Activated CD4-positive, alpha-beta T cell treated with anti-CD3 and anti-CD28 coated beads, Interleukin-2, amount 10 ng/mL, durations not matched to agents 7 days and 5 days (primary cell): ENCODE data around the gene GAB1. TPM values are rescaled to one million over a fixed set of nuclear protein-coding genes. Genes with fewer than 3 reads are reported as not detected.

ENCODE experiments used
- CTCF ChIA-PET: fragments of 350-600 bp; sonication (Branson Sonifier 250); formaldehyde crosslinking; loops from one replicate; lab custom pipeline; 2021; ENCODE audit warnings: antibody characterized with exemption; lab: Charles Lee
- POLR2A ChIA-PET: fragments of 350-600 bp; sonication (Branson Sonifier 250); formaldehyde crosslinking; loops from one replicate; lab custom pipeline; 2021; ENCODE audit warnings: antibody characterized with exemption; lab: Charles Lee
- DNase-seq: peaks from one replicate; pipeline ENCODE4 v3.0.0-alpha.2; 2020
- H3K27ac Mint-ChIP-seq: one replicate; pipeline ENCODE4 v1.8.0; 2021; ENCODE audit warnings: mild to moderate bottlenecking, moderate library complexity, mixed read lengths
- H3K27me3 Mint-ChIP-seq: one replicate; pipeline ENCODE4 v1.8.0; 2021; ENCODE audit warnings: mixed read lengths
- H3K36me3 Mint-ChIP-seq: one replicate; pipeline ENCODE4 v1.8.0; 2021; ENCODE audit warnings: low read depth, mixed read lengths
- H3K4me1 Mint-ChIP-seq: one replicate; pipeline ENCODE4 v1.8.0; 2021; ENCODE audit warnings: mixed read lengths
- H3K4me3 Mint-ChIP-seq: one replicate; pipeline ENCODE4 v1.8.0; 2021; ENCODE audit warnings: mild to moderate bottlenecking, moderate library complexity, mixed read lengths
- H3K9me3 Mint-ChIP-seq: one replicate; pipeline ENCODE4 v1.8.0; 2021; ENCODE audit warnings: mixed read lengths
- total RNA-seq, 2 experiments: library from RNA; stranded (reverse); gene quantifications; one replicate each; pipeline ENCODE4 v1.2.3, GENCODE V29; 2021

Gene GAB1
- total RNA-seq, 2 experiments from 2014 or later: 0.60 to 0.75 TPM

DNA sequence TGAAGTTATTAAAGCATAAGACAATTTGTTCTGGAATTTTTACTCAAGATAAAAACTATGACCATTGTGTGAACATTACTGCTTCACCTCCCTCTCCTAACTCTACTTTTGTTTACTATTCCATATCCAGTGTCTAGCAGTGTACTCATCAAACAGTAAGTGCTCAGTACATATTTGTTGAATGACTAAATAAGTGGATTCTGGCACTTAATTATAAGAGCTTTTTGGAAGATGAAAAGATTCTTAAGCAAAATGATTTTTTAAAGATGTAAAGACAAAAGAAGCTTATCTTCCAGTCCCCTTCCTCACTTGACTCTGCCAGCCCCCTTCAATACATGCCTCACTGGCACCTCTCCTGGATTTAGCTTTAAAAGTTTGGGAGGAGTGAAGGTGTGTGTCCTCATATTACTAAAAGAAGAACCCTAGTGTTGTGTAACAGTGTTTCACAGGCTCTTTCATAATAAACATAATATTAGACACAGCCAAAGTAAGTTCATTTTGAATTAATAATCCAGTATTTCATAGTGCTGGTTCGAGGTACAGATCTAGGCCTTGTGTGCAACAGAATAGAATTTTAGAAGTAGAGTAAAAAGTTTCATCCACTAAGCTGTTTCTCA is 53.0 kb downstream of the GAB1 start:
- no peak overlapping the region for H3K27ac Mint-ChIP-seq
- no peak for DNase-seq
- peaks cover 3% of the 10 kb centered on the region for H3K27me3 Mint-ChIP-seq
- ChIA-PET POLR2A (no interaction called here), CTCF (interaction anchor here (0.7 kb wide), 1 partner anchor 20 kb away, joined by 3 read pairs; no protein-coding TSS in a partner anchor)
- H3K4me1 Mint-ChIP-seq: no peaks in the 10 kb centered on the region
- H3K4me3 Mint-ChIP-seq: no peak overlapping the region
- no peaks in the 10 kb centered on the region for H3K36me3 Mint-ChIP-seq
- no peaks in the 10 kb centered on the region for H3K9me3 Mint-ChIP-seq

DNA sequence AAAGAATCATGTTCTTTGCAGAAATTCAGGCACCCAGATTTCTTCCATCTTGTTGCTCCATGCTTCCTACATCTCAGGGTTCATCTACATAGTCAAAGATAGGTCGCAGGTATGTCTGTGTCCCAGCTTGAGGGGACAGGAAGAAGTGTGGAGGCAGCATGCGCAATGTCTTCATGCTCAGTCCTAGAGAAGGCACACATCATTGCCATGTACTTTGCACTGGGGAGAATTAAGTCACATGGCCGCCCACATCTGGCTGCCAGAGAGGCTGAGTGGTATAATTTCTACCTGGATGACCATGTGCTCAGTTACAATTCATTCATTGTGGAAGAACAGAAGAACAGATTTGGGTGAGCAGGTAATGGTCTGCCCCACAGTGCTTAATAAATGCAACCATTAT is 54.1 kb downstream of the GAB1 start:
- H3K9me3 Mint-ChIP-seq: no peaks in the 10 kb centered on the region
- no peak overlapping the region for H3K27ac Mint-ChIP-seq
- ChIA-PET CTCF (no interaction called here), POLR2A (no interaction called here)
- H3K4me3 Mint-ChIP-seq: no peak overlapping the region
- H3K27me3 Mint-ChIP-seq: peaks cover 7% of the 10 kb centered on the region
- no peak for DNase-seq
- no peaks in the 10 kb centered on the region for H3K36me3 Mint-ChIP-seq
- H3K4me1 Mint-ChIP-seq: no peaks in the 10 kb centered on the region

DNA sequence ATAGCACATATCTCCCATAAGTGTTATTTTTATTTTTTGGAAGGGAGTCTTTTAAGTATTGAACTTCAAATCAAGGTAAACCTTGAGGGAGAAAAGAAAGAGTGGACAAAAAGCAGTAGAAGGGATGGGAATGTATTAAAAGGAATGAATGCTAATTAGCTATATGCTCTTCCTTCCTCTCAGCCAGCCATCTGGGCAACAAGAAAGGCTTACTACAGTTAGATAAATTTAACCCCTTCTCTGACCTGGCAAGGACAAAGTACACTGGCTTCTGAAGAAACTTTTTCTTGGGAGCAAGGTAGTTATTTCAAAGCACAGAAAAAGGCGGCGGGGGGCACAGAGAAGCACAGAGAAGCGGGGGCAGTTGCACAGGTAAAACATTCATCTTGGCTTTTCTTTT is 54.6 kb downstream of the GAB1 start:
- no peak overlapping the region for H3K4me3 Mint-ChIP-seq
- no peaks in the 10 kb centered on the region for H3K36me3 Mint-ChIP-seq
- ChIA-PET CTCF (no interaction called here), POLR2A (no interaction called here)
- no peak for DNase-seq
- H3K9me3 Mint-ChIP-seq: no peaks in the 10 kb centered on the region
- peaks cover 12% of the 10 kb centered on the region for H3K27me3 Mint-ChIP-seq
- H3K27ac Mint-ChIP-seq: no peak overlapping the region
- no peaks in the 10 kb centered on the region for H3K4me1 Mint-ChIP-seq

DNA sequence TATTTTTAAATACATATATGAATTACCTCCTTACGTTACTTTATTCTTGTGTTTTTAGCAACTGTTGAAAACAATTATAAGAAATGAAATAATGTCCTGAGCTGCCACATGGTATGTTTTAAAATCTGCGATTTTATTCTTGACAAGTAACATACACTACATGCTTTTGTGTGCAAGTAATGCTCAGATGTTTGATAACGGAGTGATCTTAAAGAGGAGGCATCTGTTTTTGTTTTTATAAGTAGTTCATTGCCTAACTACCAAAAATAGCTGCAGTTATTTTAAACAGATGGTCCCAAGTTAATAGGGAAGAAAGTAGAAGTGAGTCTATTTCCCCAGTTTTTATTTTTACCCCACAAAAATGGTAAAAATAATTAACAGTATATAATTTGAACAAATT is 55.2 kb downstream of the GAB1 start:
- H3K4me1 Mint-ChIP-seq: no peaks in the 10 kb centered on the region
- no peak for DNase-seq
- ChIA-PET CTCF (no interaction called here), POLR2A (no interaction called here)
- H3K4me3 Mint-ChIP-seq: no peak overlapping the region
- no peaks in the 10 kb centered on the region for H3K36me3 Mint-ChIP-seq
- H3K27ac Mint-ChIP-seq: no peak overlapping the region
- no peaks in the 10 kb centered on the region for H3K9me3 Mint-ChIP-seq
- H3K27me3 Mint-ChIP-seq: peaks cover 18% of the 10 kb centered on the region

DNA sequence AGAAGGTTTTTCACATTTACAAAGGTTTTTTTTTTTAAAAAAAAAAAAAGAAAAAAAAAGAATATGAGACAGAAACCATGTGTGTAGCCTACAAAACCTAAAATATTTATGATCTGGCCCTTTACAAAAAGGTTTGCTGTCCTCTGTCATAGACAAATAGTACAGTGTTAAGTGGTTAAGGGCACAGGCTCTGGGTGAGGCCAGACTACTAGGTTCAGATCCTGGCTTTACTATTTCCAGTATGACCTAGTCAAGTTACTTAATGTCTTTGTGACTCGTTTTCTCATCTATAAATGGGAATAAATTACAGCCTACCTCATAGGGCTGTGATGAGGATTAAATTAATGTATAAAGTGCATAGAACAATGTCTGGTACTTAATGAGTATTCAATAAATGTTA is 56.5 kb downstream of the GAB1 start:
- ChIA-PET CTCF (no interaction called here), POLR2A (no interaction called here)
- peaks cover 24% of the 10 kb centered on the region for H3K27me3 Mint-ChIP-seq
- no peak overlapping the region for H3K4me3 Mint-ChIP-seq
- no peak for DNase-seq
- no peaks in the 10 kb centered on the region for H3K36me3 Mint-ChIP-seq
- no peaks in the 10 kb centered on the region for H3K4me1 Mint-ChIP-seq
- no peaks in the 10 kb centered on the region for H3K9me3 Mint-ChIP-seq
- H3K27ac Mint-ChIP-seq: no peak overlapping the region

DNA sequence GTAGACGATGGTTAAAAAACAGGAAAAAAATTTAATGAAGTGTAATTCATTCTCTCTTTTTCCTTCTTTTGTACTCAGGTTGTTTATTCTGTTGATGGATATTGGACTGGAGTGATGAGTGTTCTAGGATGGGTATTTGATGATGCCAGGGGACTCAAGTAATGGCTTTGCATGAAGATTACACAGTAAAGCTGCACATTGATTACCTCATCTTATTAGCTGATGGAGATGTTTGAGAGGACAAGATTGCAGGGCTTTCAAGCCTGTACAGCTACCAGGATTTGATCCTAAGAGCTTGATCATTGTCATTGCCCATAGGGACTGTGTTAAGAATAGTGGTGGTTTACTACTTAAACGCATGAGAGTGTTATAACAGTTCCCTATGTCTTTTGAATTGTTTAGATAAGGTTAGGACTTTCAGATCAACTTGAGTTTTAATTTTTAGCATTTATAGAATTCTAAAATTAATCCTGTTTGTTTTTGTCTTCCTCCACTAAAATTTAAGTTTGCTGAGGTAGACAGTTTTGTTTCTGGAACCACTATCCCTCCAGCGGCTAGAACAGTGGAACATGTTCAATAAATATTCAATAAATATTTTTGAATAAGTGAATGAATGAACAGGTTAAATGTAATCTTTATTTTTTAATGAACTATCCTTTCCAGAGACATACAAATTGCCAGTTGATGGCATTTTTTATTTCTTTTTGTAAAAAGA is 58.2 kb downstream of the GAB1 start:
- Mint-ChIP-seq H3K9me3 (no peaks in the 10 kb centered on the region), H3K4me3 (no peak overlapping the region), H3K4me1 (peaks cover 2% of the 10 kb centered on the region), H3K27ac (no peak overlapping the region), H3K36me3 (no peaks in the 10 kb centered on the region), H3K27me3 (peaks cover 27% of the 10 kb centered on the region)
- ChIA-PET CTCF (no interaction called here), POLR2A (no interaction called here)
- no peak for DNase-seq

DNA sequence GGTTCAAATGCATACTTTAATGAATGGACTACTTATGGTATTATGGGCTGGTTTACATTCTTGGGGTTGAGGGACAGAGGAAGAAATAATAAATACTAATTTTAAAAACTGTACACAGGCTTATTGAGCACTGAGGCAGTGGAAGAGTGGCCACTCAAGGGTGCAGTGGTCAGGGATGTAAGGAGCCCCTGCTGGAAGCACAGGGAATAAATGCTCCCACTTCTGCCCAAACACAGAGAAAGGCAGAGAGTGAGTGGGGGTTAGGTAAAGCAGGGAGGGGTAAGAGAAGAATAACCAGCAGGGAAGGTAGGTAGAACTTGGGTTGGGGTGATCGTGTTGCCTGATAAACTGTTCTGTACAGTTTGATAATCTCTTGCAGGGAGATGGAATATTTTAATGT is 60.0 kb downstream of the GAB1 start:
- Mint-ChIP-seq H3K4me1 (peaks cover 2% of the 10 kb centered on the region), H3K9me3 (no peaks in the 10 kb centered on the region), H3K27ac (no peak overlapping the region), H3K36me3 (no peaks in the 10 kb centered on the region), H3K27me3 (peaks cover 27% of the 10 kb centered on the region), H3K4me3 (no peak overlapping the region)
- CTCF ChIA-PET: no interaction called here
- POLR2A ChIA-PET: no interaction called here
- DNase-seq: no peak

DNA sequence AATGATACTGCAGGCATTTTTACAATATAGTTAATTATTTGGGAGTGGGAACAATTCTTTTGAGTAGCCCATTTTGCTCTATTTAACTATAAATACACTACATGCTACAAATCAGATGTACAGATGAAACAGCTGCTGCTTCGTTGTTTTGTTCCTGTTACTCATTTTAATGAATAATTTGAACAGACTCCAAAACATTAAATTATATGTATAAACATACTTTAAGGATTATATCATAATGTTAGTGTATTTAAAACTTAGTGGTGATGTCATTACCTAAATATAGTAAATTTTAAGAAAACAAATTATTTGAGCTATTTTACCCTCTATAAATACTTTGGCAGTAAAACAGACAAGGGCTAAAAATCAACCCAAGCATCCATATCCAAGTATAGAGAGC is 60.7 kb downstream of the GAB1 start:
- no peak for DNase-seq
- ChIA-PET POLR2A (no interaction called here), CTCF (no interaction called here)
- H3K4me3 Mint-ChIP-seq: no peak overlapping the region
- H3K36me3 Mint-ChIP-seq: no peaks in the 10 kb centered on the region
- no peak overlapping the region for H3K27ac Mint-ChIP-seq
- peaks cover 2% of the 10 kb centered on the region for H3K4me1 Mint-ChIP-seq
- H3K9me3 Mint-ChIP-seq: no peaks in the 10 kb centered on the region
- peaks cover 27% of the 10 kb centered on the region for H3K27me3 Mint-ChIP-seq

DNA sequence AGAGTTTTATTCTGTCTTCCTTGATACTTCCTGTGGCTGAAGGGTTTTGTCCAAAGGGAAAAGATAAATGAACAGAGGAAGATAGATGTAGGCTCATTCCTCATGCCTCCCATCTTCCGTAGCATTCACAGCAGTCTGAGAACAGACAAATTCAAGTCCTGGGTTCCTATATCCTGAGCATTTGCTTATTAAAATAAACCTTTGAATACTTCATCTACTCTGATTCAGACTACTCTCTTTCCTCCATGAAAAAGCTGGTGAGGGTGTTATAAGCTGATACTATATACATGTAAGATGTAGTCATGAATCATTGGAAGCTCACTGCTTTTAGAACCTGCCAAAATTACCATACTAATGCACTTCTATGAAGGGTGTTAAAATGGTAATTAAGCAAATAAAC is 61.2 kb downstream of the GAB1 start:
- no peak for DNase-seq
- Mint-ChIP-seq H3K9me3 (no peaks in the 10 kb centered on the region), H3K4me1 (peaks cover 2% of the 10 kb centered on the region), H3K4me3 (no peak overlapping the region), H3K27me3 (peaks cover 27% of the 10 kb centered on the region), H3K27ac (no peak overlapping the region), H3K36me3 (no peaks in the 10 kb centered on the region)
- POLR2A ChIA-PET: no interaction called here
- CTCF ChIA-PET: no interaction called here

DNA sequence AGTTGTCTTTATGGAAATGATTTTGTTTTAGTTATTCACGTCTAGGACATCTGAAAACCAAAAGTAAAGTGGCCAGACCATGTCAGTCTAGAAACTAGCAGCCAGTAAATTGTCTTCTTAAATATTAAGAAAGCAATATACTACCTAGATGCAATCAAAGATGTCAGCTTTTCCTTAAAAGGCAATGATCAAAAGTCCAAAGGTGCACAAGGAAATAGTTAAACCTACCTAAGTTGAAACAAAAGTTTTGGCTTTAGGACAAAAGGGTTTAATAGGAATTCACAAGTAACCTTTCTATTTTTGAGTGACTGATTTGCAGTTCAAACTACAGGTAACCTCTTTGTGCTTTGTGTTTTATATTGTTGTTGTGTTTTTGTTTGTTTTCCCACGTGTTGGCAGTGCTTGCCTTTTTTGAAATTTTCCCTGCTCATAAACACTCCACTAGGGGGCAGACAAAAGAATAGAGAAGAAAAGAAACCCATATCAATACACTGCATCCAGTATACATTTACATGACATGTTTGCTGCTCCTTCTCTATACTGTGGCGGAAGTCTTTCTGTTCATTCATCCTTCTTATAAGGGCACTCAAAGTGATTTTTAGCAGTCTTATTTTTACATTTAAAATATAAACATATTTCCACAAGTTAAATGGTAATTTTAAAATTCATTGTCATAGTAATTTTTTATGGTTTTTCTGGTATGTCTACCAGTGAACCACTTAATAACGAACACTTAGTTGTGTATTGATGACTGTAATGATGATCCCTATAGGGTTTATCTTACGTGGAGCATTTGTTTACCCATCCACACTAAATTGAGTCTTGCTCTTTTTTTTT is 62.7 kb downstream of the GAB1 start:
- CTCF ChIA-PET: interaction anchor here (1.0 kb wide), 1 partner anchor 37 kb away, joined by 3 read pairs; no protein-coding TSS in a partner anchor
- Mint-ChIP-seq H3K27me3 (peaks cover 27% of the 10 kb centered on the region), H3K4me1 (peaks cover 8% of the 10 kb centered on the region), H3K9me3 (no peaks in the 10 kb centered on the region), H3K27ac (no peak overlapping the region), H3K4me3 (no peak overlapping the region), H3K36me3 (no peaks in the 10 kb centered on the region)
- peak; percentile 13 for DNase-seq
- POLR2A ChIA-PET: no interaction called here

DNA sequence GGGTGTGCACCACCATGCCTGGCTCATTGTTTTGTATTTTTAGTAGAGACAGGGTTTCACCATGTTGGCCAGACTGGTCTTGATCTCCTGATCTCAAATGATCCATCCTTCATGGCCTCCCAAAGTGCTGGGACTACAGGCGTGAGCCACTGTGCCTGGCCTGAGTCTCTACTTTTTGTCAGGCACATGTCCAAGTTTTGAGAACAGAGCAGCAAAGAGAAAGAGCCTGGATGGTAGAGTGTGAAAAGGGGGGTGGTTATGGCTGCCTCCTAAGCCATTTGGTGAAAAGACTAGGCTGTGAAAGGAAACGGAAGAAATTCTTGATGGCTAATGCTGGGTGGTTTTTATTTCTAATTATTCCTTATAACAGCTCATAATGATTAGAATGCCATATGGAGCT is 63.4 kb downstream of the GAB1 start:
- H3K36me3 Mint-ChIP-seq: no peaks in the 10 kb centered on the region
- CTCF ChIA-PET: interaction anchor here (1.0 kb wide), 1 partner anchor 9 kb away, joined by 3 read pairs; no protein-coding TSS in a partner anchor

DNA sequence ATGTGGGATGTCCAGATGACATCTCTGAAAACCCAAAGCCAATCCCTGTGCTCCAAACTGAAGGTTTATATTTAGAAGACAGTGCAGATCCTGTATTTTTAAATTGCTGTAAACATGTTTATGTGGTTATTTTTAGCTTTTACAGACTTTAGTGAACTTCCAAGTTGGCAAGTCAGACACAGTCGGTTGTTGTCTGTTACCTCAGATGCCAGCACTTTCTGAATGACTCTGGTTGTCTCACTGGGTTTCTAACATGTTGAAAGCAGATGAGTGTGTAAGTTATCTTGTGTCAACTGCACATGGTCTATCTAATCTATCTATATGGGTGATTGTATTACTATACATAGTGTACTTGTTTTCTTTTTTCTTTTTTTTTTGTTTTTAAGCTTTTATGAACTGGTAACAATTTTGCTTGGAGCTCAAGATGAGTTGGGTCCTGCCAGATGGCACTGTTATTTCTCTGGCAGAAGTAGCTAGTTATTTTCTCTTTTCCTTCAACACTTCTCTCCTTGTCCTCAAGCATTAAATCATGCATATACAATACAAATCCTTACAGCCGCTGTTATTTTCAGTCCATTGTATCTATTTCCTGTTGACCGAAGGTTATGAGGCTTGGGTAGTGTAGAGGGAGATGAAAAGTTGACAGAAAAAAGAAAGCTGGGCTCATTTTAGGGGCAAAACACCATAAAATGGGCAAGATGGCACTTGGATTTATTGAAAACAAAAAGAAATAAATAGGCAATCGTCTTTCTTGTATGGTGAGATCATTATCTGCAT is 66.3 kb downstream of the GAB1 start:
- H3K4me1 Mint-ChIP-seq: peaks cover 13% of the 10 kb centered on the region
- peaks cover 4% of the 10 kb centered on the region for H3K9me3 Mint-ChIP-seq
- no peaks in the 10 kb centered on the region for H3K36me3 Mint-ChIP-seq
- H3K27me3 Mint-ChIP-seq: peaks cover 5% of the 10 kb centered on the region
- ChIA-PET CTCF (interaction anchor here (0.6 to 1.6 kb wide), 2 partner anchors 52 to 92 kb away, joined by 3 to 4 read pairs; no protein-coding TSS in a partner anchor), POLR2A (no interaction called here)
- no peak overlapping the region for H3K27ac Mint-ChIP-seq
- DNase-seq: no peak
- no peak overlapping the region for H3K4me3 Mint-ChIP-seq

More for the DNA sequence above, 63.4 kb downstream of the GAB1 start:
- Mint-ChIP-seq H3K27ac (no peak overlapping the region), H3K4me1 (peaks cover 8% of the 10 kb centered on the region), H3K27me3 (peaks cover 23% of the 10 kb centered on the region), H3K9me3 (no peaks in the 10 kb centered on the region), H3K4me3 (no peak overlapping the region)
- POLR2A ChIA-PET: no interaction called here
- no peak for DNase-seq
